GM12878 (cell line): ENCODE data around the gene KLF6. TPM values are rescaled to one million over a fixed set of nuclear protein-coding genes. Genes with fewer than 3 reads are reported as not detected.

ENCODE experiments used
- ATAC-seq: fragments of 200-7000 bp; cut with Tn5 transposase; 3 replicates; pipeline ENCODE4 v1.9.1; 2020; ENCODE audit warnings: mild to moderate bottlenecking, moderate library complexity
- BruUV-seq: library from RNA; stranded (reverse); fragments of 400-500 nt; replicated peaks from 2 replicates; lab custom pipeline; 2021; lab: Mats Ljungman, UMichigan
- CTCF ChIA-PET: fragments of 300-600 bp; sonication (Branson Sonifier 250); formaldehyde crosslinking; extraction: SDS; loops from one replicate; lab custom pipeline; 2021; ENCODE audit warnings: inconsistent platforms; lab: Yijun Ruan, JAX
- POLR2A ChIA-PET: fragments of 350-600 bp; formaldehyde crosslinking; extraction: SDS; loops from one replicate; lab custom pipeline; 2021; ENCODE audit warnings: inconsistent platforms; lab: Charles Lee
- RAD21 ChIA-PET: fragments of 300-600 bp; sonication (Branson Sonifier 250); formaldehyde crosslinking; loops from one replicate; lab custom pipeline; 2023; ENCODE audit warnings: antibody characterized with exemption; ENCODE audit not compliant: unreplicated experiment; lab: Charles Lee
- SMC1A ChIA-PET: fragments of 300-600 bp; sonication (Branson Sonifier 250); formaldehyde crosslinking; loops from one replicate; lab custom pipeline; 2023; ENCODE audit not compliant: unreplicated experiment, uncharacterized antibody; lab: Charles Lee
- DNase-seq: peaks from one replicate; pipeline ENCODE4 v3.0.0-alpha.2; 2011; ENCODE audit warnings: low read depth, low spot score
- FAIRE-seq: peaks from 3 replicates; lab custom pipeline; 2011; peaks lifted over from hg19 to GRCh38; lab: Jason Lieb, UNC
- H2AFZ ChIP-seq: 2 replicates; pipeline ENCODE4 v1.6.0; 2011; ENCODE audit warnings: low read depth, low read length, control low read depth; ENCODE audit not compliant: control insufficient read depth
- H3K27ac ChIP-seq: 2 replicates; pipeline ENCODE4 v1.5.1; 2011; ENCODE audit warnings: control low read depth; ENCODE audit not compliant: control insufficient read depth, insufficient read depth
- H3K27me3 ChIP-seq, 2 experiments: replicated peaks in 1 of 2; 2 replicates each; pipeline versions ENCODE4 v1.6.0 to v1.6.1; 2011; ENCODE audit warnings: low read length in 1 of 2; ENCODE audit not compliant: control insufficient read depth in 2 of 2, insufficient read depth in 2 of 2
- H3K36me3 ChIP-seq, 2 experiments: 2 replicates each; pipeline ENCODE4 v1.5.1; 2011; ENCODE audit warnings: low read length in 1 of 2; ENCODE audit not compliant: control insufficient read depth in 2 of 2, insufficient read depth in 2 of 2
- H3K4me1 ChIP-seq: 2 replicates; pipeline ENCODE4 v1.6.1; 2011; ENCODE audit warnings: mild to moderate bottlenecking, low read length, moderate library complexity, mixed read lengths; ENCODE audit not compliant: control insufficient read depth, insufficient read depth
- H3K4me2 ChIP-seq: 2 replicates; pipeline ENCODE4 v1.6.0; 2011; ENCODE audit warnings: control low read depth; ENCODE audit not compliant: control insufficient read depth, insufficient read depth
- H3K4me3 ChIP-seq: fragments of 200-600 bp; sonication (generic); 2 replicates; pipeline ENCODE4 v1.5.1; 2016
- H3K79me2 ChIP-seq: 2 replicates; pipeline ENCODE4 v1.6.0; 2011; ENCODE audit warnings: low read length; ENCODE audit not compliant: control insufficient read depth, insufficient read depth
- H3K9ac ChIP-seq: 2 replicates; pipeline ENCODE4 v1.8.0; 2011; ENCODE audit warnings: low read length, control low read depth, mixed read lengths; ENCODE audit not compliant: control insufficient read depth, insufficient read depth
- H3K9me3 ChIP-seq: replicated peaks from 3 replicates; pipeline ENCODE4 v1.5.1; 2011; ENCODE audit warnings: mild to moderate bottlenecking, low read length; ENCODE audit not compliant: control insufficient read depth, insufficient read depth
- H4K20me1 ChIP-seq: 2 replicates; pipeline ENCODE4 v1.6.0; 2011; ENCODE audit not compliant: control insufficient read depth, insufficient read depth
- CREB1 ChIP-seq: IDR thresholded peaks from 2 replicates; pipeline ENCODE4 v1.6.1; 2012; ENCODE audit warnings: low read depth, mild to moderate bottlenecking, inconsistent platforms
- MYC ChIP-seq: IDR thresholded peaks from 2 replicates; pipeline ENCODE4 v1.6.1; 2011; ENCODE audit warnings: mild to moderate bottlenecking, low read length, moderate library complexity, inconsistent platforms; ENCODE audit not compliant: insufficient read depth, insufficient replicate concordance, insufficient read length, severe bottlenecking
- PKNOX1 ChIP-seq: fragments of 450-650 bp; IDR thresholded peaks from 2 replicates; pipeline ENCODE4 v1.6.1; 2016; ENCODE audit warnings: mild to moderate bottlenecking
- POLR2A ChIP-seq: IDR thresholded peaks from 2 replicates; pipeline ENCODE4 v1.6.1; 2011; ENCODE audit warnings: low read depth, mild to moderate bottlenecking, low read length
- POLR2AphosphoS2 ChIP-seq: IDR thresholded peaks from 2 replicates; pipeline ENCODE4 v1.6.1; 2011; ENCODE audit warnings: low read depth, mild to moderate bottlenecking, low read length, improper control_type of control experiment, moderate library complexity
- RBBP5 ChIP-seq: fragments of 200-600 bp; sonication (generic); conservative IDR thresholded peaks from 2 replicates; pipeline ENCODE4 v1.6.1; 2016
- SMAD1 ChIP-seq: fragments of 450-650 bp; IDR thresholded peaks from 2 replicates; pipeline ENCODE4 v1.6.1; 2018; ENCODE audit warnings: mild to moderate bottlenecking, low read depth; ENCODE audit not compliant: partially characterized antibody
- TBL1XR1 ChIP-seq: IDR thresholded peaks from 2 replicates; pipeline ENCODE4 v1.6.1; 2012; ENCODE audit warnings: low read depth, low read length, improper control_type of control experiment
- ZNF384 ChIP-seq: IDR thresholded peaks from 2 replicates; pipeline ENCODE4 v1.6.1; 2012; ENCODE audit warnings: low read depth, mild to moderate bottlenecking, low read length, improper control_type of control experiment, borderline replicate concordance
- WGBS: methylation state at CpG from one replicate; pipeline ENCODE4 v1.1.6; 2016; ENCODE audit warnings: low lambda C conversion rate; ENCODE audit not compliant: insufficient replicate concordance, insufficient coverage; ENCODE audit errors: missing lambda C conversion rate; 5-methylcytosine and 5-hydroxymethylcytosine counted together
- in situ Hi-C: fragments of 300-500 bp; cut with MboI; formaldehyde crosslinking; loops from 9 replicates; pipeline ENCODE4 v1.14.3; 2018; ENCODE audit warnings: mixed read lengths
- intact Hi-C: fragments of 100-400 bp; cut with micrococcal nuclease; formaldehyde crosslinking; loops from one replicate; pipeline ENCODE4 v1.14.2; 2022; ENCODE audit not compliant: unreplicated experiment
- polyA plus RNA-seq, 11 experiments: library from polyadenylated mRNA; depleted of rRNA in 4 of 11; unstranded in 6 of 11; stranded (reverse) in 5 of 11; fragments of >200 nt; fragmentation: Nextera tagmentation in 4 of 11; fragmentation: Illumina TruSeq in 1 of 11; extraction: Ambion mirVana in 4 of 11; extraction: Trizol in 1 of 11; gene quantifications; 1 replicate in 1 of 11; 2 replicates in 10 of 11; pipeline versions ENCODE4 v1.2.1 to v1.2.3, GENCODE V29; 2011 to 2016; ENCODE audit warnings: inconsistent platforms in 2 of 11, missing spikeins in 2 of 11, low read depth in 1 of 11
- total RNA-seq, 4 experiments: library from RNA; depleted of rRNA in 3 of 4; stranded (reverse); fragments of >200 nt in 3 of 4; fragmentation: Illumina TruSeq in 1 of 4; extraction: Trizol in 1 of 4; gene quantifications; 2 replicates each; pipeline versions ENCODE4 v1.2.1 to v1.2.3, GENCODE V29; 2013 to 2021

KLF6 gene
- total and polyA plus RNA-seq, 10 of the 15 experiments (the other 5 are each of a cell fraction or from before 2014, with no cell fraction given) = 7.4 to 54.1 (median 23.5) TPM

GRCh38 chr10:3764626-3765112 lies 20.3 kb downstream of the KLF6 start:
- intact Hi-C loops = no loop called here
- SMC1A ChIA-PET = interaction anchor here (1.2 to 3.7 kb wide), 7 partner anchors 9 to 19 kb away, joined by 3 to 15 read pairs (median 4); no protein-coding TSS in a partner anchor
- DNase-seq (no peak), ATAC-seq (no peak), FAIRE-seq (no peak)
- Histone ChIP-seq H3K9me3 (peaks cover 9% of the 10 kb centered on the region; the same call in 2 of the 3 replicates), H3K9ac (no peak overlapping the region), H3K79me2 (no peaks in the 10 kb centered on the region), H3K27ac (no peak overlapping the region), H3K4me1 (peaks cover 32% of the 10 kb centered on the region), H3K4me2 (peak overlapping the region; percentile 65), H3K4me3 (no peak overlapping the region), H4K20me1 (no peaks in the 10 kb centered on the region), H2AFZ (peak overlapping the region; percentile 85), H3K36me3 (no peaks in the 10 kb centered on the region), H3K27me3 (no peaks in the 10 kb centered on the region)
- TF ChIP-seq SMAD1 (no peak), MYC (no peak), POLR2AphosphoS2 (no peak), PKNOX1 (no peak), ZNF384 (no peak), CREB1 (no peak), TBL1XR1 (no peak), RBBP5 (no peak), POLR2A (no peak)
- POLR2A ChIA-PET = no interaction called here
- WGBS = 72% methylated on average over 5 of the region's 5 CpGs
- in situ Hi-C loops = no loop called here
- RAD21 ChIA-PET = no interaction called here
- CTCF ChIA-PET = interaction anchor here (1.2 kb wide), 1 partner anchor 17 kb away, joined by 5 read pairs; no protein-coding TSS in a partner anchor
- no TSS peak for BruUV-seq
